Measurements from ENCODE around the gene COL9A3.

COL9A3 gene

DNA sequence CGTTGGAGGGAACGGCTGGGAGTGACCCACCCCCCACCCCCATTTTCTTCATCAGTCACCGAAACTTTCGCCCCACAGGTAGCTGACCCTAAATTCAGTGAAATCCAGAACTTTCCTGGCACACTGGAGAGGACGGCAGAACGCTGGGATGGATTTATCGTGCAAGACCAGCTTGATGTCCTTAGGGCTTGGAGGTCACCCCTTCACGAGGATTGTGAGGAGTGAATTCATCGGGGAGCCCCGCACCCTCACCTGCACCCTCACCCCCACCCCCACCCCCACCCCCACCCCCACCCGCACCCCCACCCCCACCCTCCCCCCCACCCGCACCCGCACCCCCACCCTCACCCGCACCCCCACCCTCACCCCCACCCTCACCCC is 58.1 kb downstream of the COL9A3 start:
- Histone ChIP-seq H3K27ac (ENCODE audit: low read length) (peak overlapping the region; percentile 45; the same call in 1 of the 2 replicates), H3K4me1 (ENCODE audit: low read length) (peaks cover 22% of the 10 kb centered on the region), H3K4me2 (ENCODE audit: low read length) (peak overlapping the region; percentile 46), H2AFZ (ENCODE audit: low read depth, low read length) (no peak overlapping the region), H3K79me2 (ENCODE audit: low read length) (no peaks in the 10 kb centered on the region), H4K20me1 (ENCODE audit: insufficient read depth, low read length) (no peaks in the 10 kb centered on the region), H3K9ac (ENCODE audit: low read length) (no peak overlapping the region), H3K36me3 (replicated peaks; ENCODE audit: low read depth, low read length) (no peaks in the 10 kb centered on the region), H3K9me3 (ENCODE audit: insufficient read depth, low read length) (no peaks in the 10 kb centered on the region), H3K4me3 (ENCODE audit: low read length) (no peak overlapping the region), H3K27me3 (ENCODE audit: low read depth, low read length) (no peaks in the 10 kb centered on the region)
- TF ChIP-seq, protein P1, sequence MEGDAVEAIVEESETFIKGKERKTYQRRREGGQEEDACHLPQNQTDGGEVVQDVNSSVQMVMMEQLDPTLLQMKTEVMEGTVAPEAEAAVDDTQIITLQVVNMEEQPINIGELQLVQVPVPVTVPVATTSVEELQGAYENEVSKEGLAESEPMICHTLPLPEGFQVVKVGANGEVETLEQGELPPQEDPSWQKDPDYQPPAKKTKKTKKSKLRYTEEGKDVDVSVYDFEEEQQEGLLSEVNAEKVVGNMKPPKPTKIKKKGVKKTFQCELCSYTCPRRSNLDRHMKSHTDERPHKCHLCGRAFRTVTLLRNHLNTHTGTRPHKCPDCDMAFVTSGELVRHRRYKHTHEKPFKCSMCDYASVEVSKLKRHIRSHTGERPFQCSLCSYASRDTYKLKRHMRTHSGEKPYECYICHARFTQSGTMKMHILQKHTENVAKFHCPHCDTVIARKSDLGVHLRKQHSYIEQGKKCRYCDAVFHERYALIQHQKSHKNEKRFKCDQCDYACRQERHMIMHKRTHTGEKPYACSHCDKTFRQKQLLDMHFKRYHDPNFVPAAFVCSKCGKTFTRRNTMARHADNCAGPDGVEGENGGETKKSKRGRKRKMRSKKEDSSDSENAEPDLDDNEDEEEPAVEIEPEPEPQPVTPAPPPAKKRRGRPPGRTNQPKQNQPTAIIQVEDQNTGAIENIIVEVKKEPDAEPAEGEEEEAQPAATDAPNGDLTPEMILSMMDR (IDR thresholded peaks at IDR 0.05; ENCODE audit: low read depth, low read length), result no peak
- no peak for TF ChIP-seq EZH2phosphoT487 (IDR thresholded peaks at IDR 0.05; ENCODE audit: low read depth)

DNA sequence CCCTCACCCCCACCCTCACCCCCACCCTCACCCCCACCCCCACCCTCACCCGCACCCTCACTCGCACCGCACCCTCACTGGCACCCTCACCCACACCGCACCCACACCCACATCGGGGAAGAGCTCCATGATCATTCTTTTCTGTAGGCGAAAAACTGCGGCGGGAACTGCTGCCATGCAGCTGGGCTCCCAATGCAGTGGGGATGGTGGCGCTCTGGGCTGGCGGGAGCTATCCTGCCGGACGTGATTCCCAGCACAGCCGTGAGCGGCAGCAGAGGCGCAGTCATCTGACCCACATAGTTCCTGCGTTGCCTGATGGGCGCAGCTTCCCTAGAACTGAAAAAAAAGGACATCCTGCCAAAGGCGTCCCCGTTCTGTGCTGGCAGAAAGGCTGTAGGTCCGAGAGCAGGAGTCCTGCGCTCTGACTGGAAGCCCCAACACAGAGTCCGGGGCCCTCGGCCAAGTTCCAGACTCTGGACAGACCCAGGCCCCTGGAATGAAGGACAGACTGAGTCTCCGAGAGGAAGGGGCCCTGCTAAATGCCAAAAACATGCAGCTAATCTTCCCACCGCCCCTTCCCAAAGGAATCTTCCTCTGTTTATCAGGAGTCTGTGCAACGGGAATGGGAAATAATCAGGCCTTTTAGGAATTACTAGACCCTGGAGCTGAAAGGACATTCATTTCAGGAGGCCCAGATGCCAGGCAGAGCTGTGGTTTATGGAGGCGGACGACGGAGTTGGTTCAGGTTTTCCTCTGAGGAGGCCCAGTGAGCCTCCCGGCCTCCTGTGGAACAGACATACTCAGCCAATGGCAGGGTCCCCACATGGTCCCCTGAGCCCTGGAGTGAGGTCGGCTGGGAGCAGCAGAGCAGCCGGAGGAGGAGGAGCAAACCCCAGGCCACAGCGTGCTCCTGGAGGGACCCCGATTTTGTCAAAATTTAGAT is 58.8 kb downstream of the COL9A3 start:
- H3K9me3 ChIP-seq (ENCODE audit: insufficient read depth, low read length), result no peaks in the 10 kb centered on the region
- H3K79me2 ChIP-seq (ENCODE audit: low read length), result no peaks in the 10 kb centered on the region
- no peaks in the 10 kb centered on the region for H3K27me3 ChIP-seq (ENCODE audit: low read depth, low read length)
- no peak overlapping the region for H3K4me2 ChIP-seq (ENCODE audit: low read length)
- TF ChIP-seq EZH2phosphoT487 (IDR thresholded peaks at IDR 0.05; ENCODE audit: low read depth), result no peak
- TF ChIP-seq, protein P1 (IDR thresholded peaks at IDR 0.05; ENCODE audit: low read depth, low read length), result no peak
- no peak overlapping the region for H3K4me3 ChIP-seq (ENCODE audit: low read length)
- no peaks in the 10 kb centered on the region for H4K20me1 ChIP-seq (ENCODE audit: insufficient read depth, low read length)
- H3K27ac ChIP-seq (ENCODE audit: low read length), result 0 out of 2 replicates have a peak overlapping the region, but pooled peaks have one; percentile 2
- H2AFZ ChIP-seq (ENCODE audit: low read depth, low read length), result no peak overlapping the region
- no peak overlapping the region for H3K9ac ChIP-seq (ENCODE audit: low read length)
- peaks cover 22% of the 10 kb centered on the region for H3K4me1 ChIP-seq (ENCODE audit: low read length)
- H3K36me3 ChIP-seq (replicated peaks; ENCODE audit: low read depth, low read length), result no peaks in the 10 kb centered on the region

DNA sequence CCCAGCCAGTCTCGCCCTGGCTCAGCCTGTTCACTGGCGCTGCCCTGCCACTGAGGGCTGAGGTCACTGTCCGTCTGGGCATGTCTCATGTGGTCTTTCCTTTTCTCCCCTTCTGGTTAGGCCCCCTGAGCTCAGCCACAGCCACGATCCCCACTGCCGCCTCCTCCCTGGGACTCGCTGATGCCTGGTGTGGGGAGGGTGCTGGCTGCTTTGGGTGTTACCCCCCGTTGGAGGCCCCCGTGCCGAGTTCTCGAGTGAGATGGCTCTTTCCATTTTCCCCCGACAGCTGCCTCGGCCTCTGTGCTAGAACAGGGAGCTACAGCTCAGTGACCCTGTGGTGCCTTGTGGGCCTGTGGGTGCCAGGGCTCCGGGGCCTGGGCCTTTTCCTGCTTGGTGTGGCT is 59.7 kb downstream of the COL9A3 start:
- TF ChIP-seq, protein P1 (IDR thresholded peaks at IDR 0.05; ENCODE audit: low read depth, low read length), result no peak
- no peak for TF ChIP-seq EZH2phosphoT487 (IDR thresholded peaks at IDR 0.05; ENCODE audit: low read depth)
- H3K4me3 ChIP-seq (ENCODE audit: low read length), result no peak overlapping the region
- peaks cover 22% of the 10 kb centered on the region for H3K4me1 ChIP-seq (ENCODE audit: low read length)
- no peaks in the 10 kb centered on the region for H3K27me3 ChIP-seq (ENCODE audit: low read depth, low read length)
- no peaks in the 10 kb centered on the region for H3K79me2 ChIP-seq (ENCODE audit: low read length)
- H3K27ac ChIP-seq (ENCODE audit: low read length), result no peak overlapping the region
- H3K4me2 ChIP-seq (ENCODE audit: low read length), result no peak overlapping the region
- H4K20me1 ChIP-seq (ENCODE audit: insufficient read depth, low read length), result no peaks in the 10 kb centered on the region
- H2AFZ ChIP-seq (ENCODE audit: low read depth, low read length), result no peak overlapping the region
- no peaks in the 10 kb centered on the region for H3K9me3 ChIP-seq (ENCODE audit: insufficient read depth, low read length)
- no peak overlapping the region for H3K9ac ChIP-seq (ENCODE audit: low read length)
- peaks cover 5% of the 10 kb centered on the region for H3K36me3 ChIP-seq (replicated peaks; ENCODE audit: low read depth, low read length)

DNA sequence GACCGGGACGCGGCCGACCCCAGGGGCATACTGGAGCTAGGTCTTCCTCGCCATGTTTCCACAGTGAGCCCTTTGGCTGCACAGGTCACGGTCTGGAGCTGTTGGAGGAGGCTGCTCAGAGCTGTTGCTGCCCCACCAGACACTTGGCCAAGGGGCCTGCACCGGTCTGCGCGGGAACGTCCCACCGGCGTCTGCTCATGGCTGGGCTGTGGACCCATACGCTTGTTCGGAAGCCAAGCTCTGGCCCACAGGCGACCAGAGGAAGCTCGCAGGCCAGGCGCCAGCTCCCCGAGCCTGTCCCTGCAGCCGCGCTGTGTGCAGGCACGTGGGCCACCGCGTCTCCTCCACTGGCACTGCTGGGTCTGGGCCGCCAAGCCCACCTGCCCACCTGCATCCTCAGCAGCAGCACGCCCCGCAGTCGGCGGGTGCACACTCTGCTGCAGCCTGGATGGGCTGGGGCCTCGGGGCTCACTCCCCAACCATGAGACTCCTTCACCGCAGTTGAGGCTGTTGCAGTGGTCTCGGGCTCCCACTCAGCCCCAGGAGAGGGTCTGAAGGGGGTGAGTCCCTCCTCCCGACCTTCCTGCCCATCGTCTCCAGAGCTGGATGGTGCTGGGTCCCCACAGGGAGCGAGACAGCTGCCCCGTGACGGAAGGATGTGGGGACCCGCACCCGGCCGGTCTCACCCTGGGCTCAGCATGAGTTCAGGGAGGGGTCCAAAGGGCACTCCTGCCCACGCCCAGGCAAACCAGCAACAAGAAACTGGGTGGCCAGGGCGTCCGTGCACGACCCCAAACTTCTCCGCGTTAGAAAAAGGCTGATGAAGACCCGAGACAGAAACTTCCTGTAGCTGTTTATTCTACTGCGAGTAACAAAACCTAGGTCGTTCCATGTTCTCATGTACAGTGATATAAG is 60.3 kb downstream of the COL9A3 start:
- Histone ChIP-seq H3K4me2 (ENCODE audit: low read length) (no peak overlapping the region), H3K9ac (ENCODE audit: low read length) (no peak overlapping the region), H3K9me3 (ENCODE audit: insufficient read depth, low read length) (no peaks in the 10 kb centered on the region), H3K36me3 (replicated peaks; ENCODE audit: low read depth, low read length) (peaks cover 10% of the 10 kb centered on the region), H2AFZ (ENCODE audit: low read depth, low read length) (no peak overlapping the region), H3K79me2 (ENCODE audit: low read length) (no peaks in the 10 kb centered on the region), H4K20me1 (ENCODE audit: insufficient read depth, low read length) (no peaks in the 10 kb centered on the region), H3K4me3 (ENCODE audit: low read length) (no peak overlapping the region), H3K27me3 (ENCODE audit: low read depth, low read length) (no peaks in the 10 kb centered on the region), H3K27ac (ENCODE audit: low read length) (no peak overlapping the region), H3K4me1 (ENCODE audit: low read length) (peaks cover 22% of the 10 kb centered on the region)
- TF ChIP-seq EZH2phosphoT487 (IDR thresholded peaks at IDR 0.05; ENCODE audit: low read depth), result no peak
- TF ChIP-seq, protein P1 (IDR thresholded peaks at IDR 0.05; ENCODE audit: low read depth, low read length), result no peak

Measured in OCI-LY3 (cell line).